GM23338 (cell line): Measurements from ENCODE around the gene PNPLA2. TPM values are rescaled to one million over a fixed set of nuclear protein-coding genes. Genes with fewer than 3 reads are reported as not detected.

Experiments used
- ATAC-seq: fragments of 200-7000 bp; cut with Tn5 transposase; 3 replicates; pipeline ENCODE4 v1.9.1; 2020
- DNase-seq: peaks from one replicate; pipeline ENCODE4 v3.0.0-alpha.2; 2015; ENCODE audit warnings: low spot score
- H2AFZ ChIP-seq: fragments of 200-600 bp; sonication (generic); 2 replicates; pipeline ENCODE4 v1.8.0; 2016; ENCODE audit warnings: antibody characterized with exemption, mild to moderate bottlenecking, moderate library complexity
- H3F3A ChIP-seq: fragments of 200-600 bp; sonication (generic); replicated peaks from 2 replicates; pipeline ENCODE4 v1.8.0; 2017; ENCODE audit warnings: antibody characterized with exemption, mixed run types, low read depth
- H3K27ac ChIP-seq: fragments of 200-600 bp; sonication (generic); 2 replicates; pipeline ENCODE4 v1.6.1; 2016; ENCODE audit warnings: low read depth
- H3K27me3 ChIP-seq: fragments of 200-600 bp; sonication (generic); 2 replicates; pipeline ENCODE4 v1.8.0; 2016; ENCODE audit warnings: mild to moderate bottlenecking, mixed run types, moderate library complexity; ENCODE audit not compliant: insufficient read depth
- H3K36me3 ChIP-seq: fragments of 200-600 bp; sonication (generic); 2 replicates; pipeline ENCODE4 v1.8.0; 2016; ENCODE audit warnings: mild to moderate bottlenecking; ENCODE audit not compliant: insufficient read depth
- H3K4me1 ChIP-seq: fragments of 200-600 bp; sonication (generic); 2 replicates; pipeline ENCODE4 v1.8.0; 2016; ENCODE audit warnings: mild to moderate bottlenecking, moderate library complexity; ENCODE audit not compliant: insufficient read depth
- H3K4me2 ChIP-seq: fragments of 200-600 bp; sonication (generic); 2 replicates; pipeline ENCODE4 v1.7.1; 2017; ENCODE audit warnings: mixed run types
- H3K4me3 ChIP-seq: fragments of 200-600 bp; sonication (generic); 2 replicates; pipeline ENCODE4 v1.6.1; 2016; ENCODE audit warnings: mixed run types
- H3K79me2 ChIP-seq: fragments of 200-600 bp; sonication (generic); replicated peaks from 2 replicates; pipeline ENCODE4 v1.8.0; 2017; ENCODE audit warnings: mild to moderate bottlenecking; ENCODE audit not compliant: insufficient read depth
- H3K9me2 ChIP-seq: fragments of 200-600 bp; sonication (generic); 2 replicates; pipeline ENCODE4 v1.8.0; 2017; ENCODE audit not compliant: insufficient read depth
- H4K20me1 ChIP-seq: fragments of 200-600 bp; sonication (generic); replicated peaks from 2 replicates; pipeline ENCODE4 v1.8.0; 2017; ENCODE audit warnings: mild to moderate bottlenecking; ENCODE audit not compliant: insufficient read depth
- H3K27ac Mint-ChIP-seq: 2 replicates; pipeline ENCODE4 v1.8.0; 2020; ENCODE audit warnings: inconsistent platforms, mild to moderate bottlenecking, moderate library complexity, mixed read lengths
- H3K27me3 Mint-ChIP-seq: 3 replicates; pipeline ENCODE4 v1.8.0; 2022; ENCODE audit warnings: low read depth, mild to moderate bottlenecking, moderate library complexity, mixed read lengths, inconsistent platforms; ENCODE audit not compliant: insufficient read depth, poor library complexity
- H3K36me3 Mint-ChIP-seq: 3 replicates; pipeline ENCODE4 v1.8.0; 2021; ENCODE audit warnings: low read depth, mild to moderate bottlenecking, inconsistent platforms, moderate library complexity, mixed read lengths
- H3K4me1 Mint-ChIP-seq: 3 replicates; pipeline ENCODE4 v1.8.0; 2020; ENCODE audit warnings: mild to moderate bottlenecking, inconsistent platforms, mixed read lengths
- H3K4me3 Mint-ChIP-seq: 3 replicates; pipeline ENCODE4 v1.8.0; 2021; ENCODE audit warnings: moderate library complexity, mild to moderate bottlenecking, inconsistent platforms, mixed read lengths
- H3K9me3 Mint-ChIP-seq: 3 replicates; pipeline ENCODE4 v1.8.0; 2020; ENCODE audit warnings: moderate library complexity, mild to moderate bottlenecking, inconsistent platforms, mixed read lengths
- EZH2phosphoT487 ChIP-seq: fragments of 200-600 bp; sonication (generic); IDR thresholded peaks from one replicate; pipeline ENCODE4 v1.8.1; 2018; ENCODE audit warnings: antibody characterized with exemption; ENCODE audit not compliant: unreplicated experiment
- POLR2AphosphoS5 ChIP-seq: IDR thresholded peaks from 2 replicates; pipeline ENCODE4 v1.6.1; 2016; ENCODE audit warnings: antibody characterized with exemption, low read depth
- STAT1 ChIP-seq: IDR thresholded peaks from one replicate; pipeline ENCODE4 v1.6.1; 2016; ENCODE audit warnings: antibody characterized with exemption; ENCODE audit not compliant: unreplicated experiment
- polyA plus RNA-seq: library from polyadenylated mRNA; unstranded; fragments of >200 nt; fragmentation: Nextera tagmentation; extraction: Ambion mirVana; gene quantifications from 2 replicates; pipeline ENCODE4 v1.2.1, GENCODE V29; 2016
- total RNA-seq: library from RNA; depleted of rRNA; stranded (reverse); fragments of >200 nt; shearing (Covaris generic); gene quantifications from 2 replicates; pipeline ENCODE4 v1.2.3, GENCODE V29; 2014
- TF ChIP-seq, protein P1 (sequence below), 2 experiments: fragments of 200-600 bp in 1 of 2; sonication (generic) in 1 of 2; conservative IDR thresholded peaks; 2 replicates each; pipeline versions ENCODE4 v1.5.1 to v1.6.1; 2016 to 2017; ENCODE audit warnings: antibody characterized with exemption in 2 of 2, low read depth in 2 of 2, mild to moderate bottlenecking in 2 of 2, moderate library complexity in 1 of 2
- TF ChIP-seq, protein P2 (sequence below): IDR thresholded peaks from 2 replicates; pipeline ENCODE4 v1.6.1; 2016; ENCODE audit warnings: antibody characterized with exemption

Gene PNPLA2
- total and polyA plus RNA-seq, 2 experiments from 2014 or later: 31.1 to 45.6 TPM

DNA sequence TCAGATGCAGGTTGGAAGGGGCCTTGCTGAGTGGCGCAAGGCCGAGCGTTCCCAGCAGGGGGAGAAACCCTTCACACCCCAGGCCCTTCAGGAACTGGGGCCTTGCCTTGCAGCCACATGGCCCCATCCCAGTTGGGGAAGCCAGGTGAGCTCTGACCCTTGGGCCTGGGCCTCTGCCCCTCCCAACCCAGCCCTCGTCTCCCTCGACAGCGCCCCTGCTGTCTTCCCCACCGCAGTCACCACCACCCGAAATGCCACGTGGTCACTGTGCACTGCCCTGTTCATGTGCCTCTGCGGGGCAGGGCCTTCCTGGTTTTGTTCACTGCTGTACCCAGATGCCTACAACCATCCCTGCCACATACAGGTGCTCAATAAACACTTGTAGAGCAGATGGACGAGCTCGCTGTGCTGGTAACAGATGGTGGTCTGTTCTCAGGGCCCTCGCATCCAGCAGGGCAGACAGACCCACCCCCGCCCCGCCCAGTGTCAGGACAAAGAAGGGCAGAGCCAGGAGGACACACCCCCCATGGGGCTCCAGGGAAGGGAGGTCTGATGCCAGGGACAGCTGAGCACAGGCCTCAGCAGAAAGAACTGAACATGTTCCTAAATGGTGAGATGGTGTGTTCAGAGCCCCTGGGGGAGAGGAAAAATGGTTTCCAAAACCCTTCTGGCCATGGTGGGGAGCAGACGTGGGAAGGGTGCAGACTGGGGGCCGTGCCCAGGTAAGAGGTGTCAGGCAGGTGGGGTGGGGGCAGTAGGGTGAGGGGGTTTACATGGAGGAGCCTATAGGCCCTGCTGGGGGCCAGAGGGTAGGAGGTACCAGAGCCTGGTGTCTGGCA is 19.9 kb downstream of the PNPLA2 start:
- H3K27ac ChIP-seq: 0 out of 2 replicates have a peak overlapping the region, but pooled peaks have one; percentile 26
- no peak overlapping the region for H2AFZ ChIP-seq
- Mint-ChIP-seq H3K4me3 (no peak overlapping the region), H3K27ac (no peak overlapping the region), H3K9me3 (no peaks in the 10 kb centered on the region), H3K27me3 (peaks cover 25% of the 10 kb centered on the region), H3K4me1 (peaks cover 27% of the 10 kb centered on the region), H3K36me3 (peaks cover 38% of the 10 kb centered on the region)
- peaks cover 26% of the 10 kb centered on the region for H3F3A ChIP-seq
- no peak overlapping the region for H3K4me2 ChIP-seq
- peak; percentile 56; the same call in 1 of the 2 replicates for TF ChIP-seq POLR2AphosphoS5
- TF ChIP-seq, protein P1, sequence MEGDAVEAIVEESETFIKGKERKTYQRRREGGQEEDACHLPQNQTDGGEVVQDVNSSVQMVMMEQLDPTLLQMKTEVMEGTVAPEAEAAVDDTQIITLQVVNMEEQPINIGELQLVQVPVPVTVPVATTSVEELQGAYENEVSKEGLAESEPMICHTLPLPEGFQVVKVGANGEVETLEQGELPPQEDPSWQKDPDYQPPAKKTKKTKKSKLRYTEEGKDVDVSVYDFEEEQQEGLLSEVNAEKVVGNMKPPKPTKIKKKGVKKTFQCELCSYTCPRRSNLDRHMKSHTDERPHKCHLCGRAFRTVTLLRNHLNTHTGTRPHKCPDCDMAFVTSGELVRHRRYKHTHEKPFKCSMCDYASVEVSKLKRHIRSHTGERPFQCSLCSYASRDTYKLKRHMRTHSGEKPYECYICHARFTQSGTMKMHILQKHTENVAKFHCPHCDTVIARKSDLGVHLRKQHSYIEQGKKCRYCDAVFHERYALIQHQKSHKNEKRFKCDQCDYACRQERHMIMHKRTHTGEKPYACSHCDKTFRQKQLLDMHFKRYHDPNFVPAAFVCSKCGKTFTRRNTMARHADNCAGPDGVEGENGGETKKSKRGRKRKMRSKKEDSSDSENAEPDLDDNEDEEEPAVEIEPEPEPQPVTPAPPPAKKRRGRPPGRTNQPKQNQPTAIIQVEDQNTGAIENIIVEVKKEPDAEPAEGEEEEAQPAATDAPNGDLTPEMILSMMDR (conservative IDR thresholded peaks at IDR 0.05; ENCODE audit: low read depth in 2 of 2): peak; percentile 33 to 41
- no peak for TF ChIP-seq EZH2phosphoT487
- peak; percentile 79 for DNase-seq
- H3K4me1 ChIP-seq: peaks cover 15% of the 10 kb centered on the region
- peak; percentile 17 for ATAC-seq
- H3K79me2 ChIP-seq: peaks cover 23% of the 10 kb centered on the region
- no peak overlapping the region for H3K4me3 ChIP-seq
- H3K9me2 ChIP-seq: no peaks in the 10 kb centered on the region
- H4K20me1 ChIP-seq: peaks cover 38% of the 10 kb centered on the region
- no peaks in the 10 kb centered on the region for H3K27me3 ChIP-seq
- H3K36me3 ChIP-seq: peaks cover 6% of the 10 kb centered on the region; the same call in 1 of the 2 replicates

DNA sequence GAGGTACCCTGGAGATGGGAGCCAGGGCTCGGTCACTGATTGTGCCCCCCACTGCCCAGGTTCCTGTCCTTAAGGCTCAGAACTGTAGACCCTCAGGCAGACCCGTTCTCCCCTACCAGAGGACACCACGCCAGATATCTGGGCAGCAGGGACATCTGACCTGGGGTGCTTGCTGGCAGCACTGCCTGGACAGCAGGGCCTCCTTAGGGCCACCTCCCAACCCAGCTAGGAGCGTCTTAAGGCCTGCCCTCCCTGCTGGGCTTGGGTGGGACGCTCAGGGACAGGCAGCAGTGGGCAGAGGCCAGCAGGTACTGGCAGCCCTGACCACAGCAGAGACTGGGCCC is 20.5 kb downstream of the PNPLA2 start:
- peaks cover 33% of the 10 kb centered on the region for H4K20me1 ChIP-seq
- peaks cover 38% of the 10 kb centered on the region for H3K36me3 Mint-ChIP-seq
- no peaks in the 10 kb centered on the region for H3K9me3 Mint-ChIP-seq
- no peaks in the 10 kb centered on the region for H3K9me2 ChIP-seq
- no peak overlapping the region for H3K27ac ChIP-seq
- DNase-seq (no peak), ATAC-seq (no peak)
- peaks cover 19% of the 10 kb centered on the region for H3K79me2 ChIP-seq
- no peak overlapping the region for H3K4me3 ChIP-seq
- no peak overlapping the region for H3K27ac Mint-ChIP-seq
- H3K4me2 ChIP-seq: no peak overlapping the region
- H3K27me3 ChIP-seq: no peaks in the 10 kb centered on the region
- no peak overlapping the region for H2AFZ ChIP-seq
- peaks cover 9% of the 10 kb centered on the region for H3K4me1 ChIP-seq
- H3K4me1 Mint-ChIP-seq: peaks cover 21% of the 10 kb centered on the region
- H3K36me3 ChIP-seq: peaks cover 6% of the 10 kb centered on the region; the same call in 1 of the 2 replicates
- peaks cover 22% of the 10 kb centered on the region for H3K27me3 Mint-ChIP-seq
- peaks cover 20% of the 10 kb centered on the region; the same call in 1 of the 2 replicates for H3F3A ChIP-seq
- no peak overlapping the region; the same call in 2 of the 3 replicates for H3K4me3 Mint-ChIP-seq
- no peak for TF ChIP-seq STAT1
- TF ChIP-seq, protein P1 (conservative IDR thresholded peaks at IDR 0.05; ENCODE audit: low read depth in 2 of 2): no peak
- TF ChIP-seq POLR2AphosphoS5: 0 out of 2 replicates have a peak, but pooled peaks have one; percentile 2
- TF ChIP-seq, protein P2, sequence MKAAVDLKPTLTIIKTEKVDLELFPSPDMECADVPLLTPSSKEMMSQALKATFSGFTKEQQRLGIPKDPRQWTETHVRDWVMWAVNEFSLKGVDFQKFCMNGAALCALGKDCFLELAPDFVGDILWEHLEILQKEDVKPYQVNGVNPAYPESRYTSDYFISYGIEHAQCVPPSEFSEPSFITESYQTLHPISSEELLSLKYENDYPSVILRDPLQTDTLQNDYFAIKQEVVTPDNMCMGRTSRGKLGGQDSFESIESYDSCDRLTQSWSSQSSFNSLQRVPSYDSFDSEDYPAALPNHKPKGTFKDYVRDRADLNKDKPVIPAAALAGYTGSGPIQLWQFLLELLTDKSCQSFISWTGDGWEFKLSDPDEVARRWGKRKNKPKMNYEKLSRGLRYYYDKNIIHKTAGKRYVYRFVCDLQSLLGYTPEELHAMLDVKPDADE: no peak
